ENCODE measurements around the gene GDF2. TPM values are rescaled to one million over a fixed set of nuclear protein-coding genes. Genes with fewer than 3 reads are reported as not detected.

Gene GDF2
- total RNA-seq, 1 experiment from 2014 or later, result not detected

DNA sequence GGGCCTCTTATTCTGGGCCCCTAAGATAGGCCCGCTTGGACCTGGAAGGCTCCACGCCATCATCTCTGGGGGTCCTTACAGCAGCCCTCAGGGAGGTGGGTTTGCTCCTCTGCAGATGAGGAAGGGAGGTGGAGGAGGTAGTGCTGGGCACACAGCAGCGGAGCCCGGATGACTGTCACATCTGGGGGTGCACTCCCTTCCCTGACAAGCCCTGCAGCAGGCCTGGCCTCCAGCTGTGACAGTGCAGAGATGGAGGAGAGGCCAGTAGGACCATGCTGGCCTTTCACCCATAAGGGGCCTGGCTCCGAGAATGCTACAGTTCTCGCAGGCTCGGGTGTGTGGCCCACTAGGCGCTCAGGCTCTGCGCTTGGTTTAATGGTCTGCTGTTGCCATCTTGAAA lies 9.2 kb downstream of the GDF2 start:
- no peak overlapping the region for H3K4me3 ChIP-seq (ENCODE audit: low read depth, low read length, poor library complexity, severe bottlenecking)
- no peaks in the 10 kb centered on the region for H3K36me3 ChIP-seq (ENCODE audit: insufficient read depth, low read length, poor library complexity, severe bottlenecking)
- no peaks in the 10 kb centered on the region for H3K9me3 ChIP-seq (ENCODE audit: low read depth, low read length, poor library complexity, severe bottlenecking)
- H3K4me1 ChIP-seq (ENCODE audit: insufficient read depth, low read length, poor library complexity, severe bottlenecking), result no peaks in the 10 kb centered on the region
- CTCF ChIA-PET, result no interaction called here
- no peak overlapping the region for H3K27ac ChIP-seq (ENCODE audit: low read depth, low read length, poor library complexity, severe bottlenecking)
- BruUV-seq (replicated peaks), result no TSS peak
- TF ChIP-seq EZH2 (IDR thresholded peaks at IDR 0.05; ENCODE audit: borderline replicate concordance, low read depth, low read length, poor library complexity, severe bottlenecking), result no peak
- TF ChIP-seq, protein P1, sequence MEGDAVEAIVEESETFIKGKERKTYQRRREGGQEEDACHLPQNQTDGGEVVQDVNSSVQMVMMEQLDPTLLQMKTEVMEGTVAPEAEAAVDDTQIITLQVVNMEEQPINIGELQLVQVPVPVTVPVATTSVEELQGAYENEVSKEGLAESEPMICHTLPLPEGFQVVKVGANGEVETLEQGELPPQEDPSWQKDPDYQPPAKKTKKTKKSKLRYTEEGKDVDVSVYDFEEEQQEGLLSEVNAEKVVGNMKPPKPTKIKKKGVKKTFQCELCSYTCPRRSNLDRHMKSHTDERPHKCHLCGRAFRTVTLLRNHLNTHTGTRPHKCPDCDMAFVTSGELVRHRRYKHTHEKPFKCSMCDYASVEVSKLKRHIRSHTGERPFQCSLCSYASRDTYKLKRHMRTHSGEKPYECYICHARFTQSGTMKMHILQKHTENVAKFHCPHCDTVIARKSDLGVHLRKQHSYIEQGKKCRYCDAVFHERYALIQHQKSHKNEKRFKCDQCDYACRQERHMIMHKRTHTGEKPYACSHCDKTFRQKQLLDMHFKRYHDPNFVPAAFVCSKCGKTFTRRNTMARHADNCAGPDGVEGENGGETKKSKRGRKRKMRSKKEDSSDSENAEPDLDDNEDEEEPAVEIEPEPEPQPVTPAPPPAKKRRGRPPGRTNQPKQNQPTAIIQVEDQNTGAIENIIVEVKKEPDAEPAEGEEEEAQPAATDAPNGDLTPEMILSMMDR (conservative IDR thresholded peaks at IDR 0.05; ENCODE audit: low read depth, low read length), result no peak
- H3K27me3 ChIP-seq (replicated peaks; ENCODE audit: insufficient read depth, low read depth, low read length, poor library complexity), result no peaks in the 10 kb centered on the region
- intact Hi-C loops (cut with micrococcal nuclease; ENCODE audit: unreplicated experiment), result no loop called here
- POLR2A ChIA-PET (ENCODE audit: low non-redundant PET), result no interaction called here
- no peak for DNase-seq (ENCODE audit: low spot score)

DNA sequence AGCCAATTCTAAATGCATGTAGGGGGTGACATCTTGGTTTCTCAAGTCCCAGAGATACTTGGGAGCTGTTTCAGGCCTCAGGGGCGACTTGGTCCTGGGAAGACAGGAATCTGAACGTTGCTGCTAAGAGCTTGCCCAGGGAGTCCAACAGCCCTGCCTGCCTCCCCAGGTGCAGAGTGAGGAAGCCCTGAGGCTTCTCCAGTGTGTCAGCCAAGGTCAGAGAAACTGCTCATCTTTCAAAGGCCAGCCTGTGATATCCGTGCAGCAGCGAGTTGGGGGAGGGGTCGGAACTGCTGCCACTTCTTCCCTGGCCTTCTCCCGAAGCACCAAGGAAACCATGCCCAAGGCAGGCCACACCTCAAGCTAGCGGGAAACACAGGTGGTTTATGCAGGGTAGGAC lies 9.7 kb downstream of the GDF2 start:
- H3K36me3 ChIP-seq (ENCODE audit: insufficient read depth, low read length, poor library complexity, severe bottlenecking), result no peaks in the 10 kb centered on the region
- DNase-seq (ENCODE audit: low spot score), result no peak
- no TSS peak for BruUV-seq (replicated peaks)
- intact Hi-C loops (cut with micrococcal nuclease; ENCODE audit: unreplicated experiment), result no loop called here
- no peaks in the 10 kb centered on the region for H3K9me3 ChIP-seq (ENCODE audit: low read depth, low read length, poor library complexity, severe bottlenecking)
- CTCF ChIA-PET, result no interaction called here
- no peak overlapping the region for H3K4me3 ChIP-seq (ENCODE audit: low read depth, low read length, poor library complexity, severe bottlenecking)
- no peak overlapping the region for H3K27ac ChIP-seq (ENCODE audit: low read depth, low read length, poor library complexity, severe bottlenecking)
- H3K4me1 ChIP-seq (ENCODE audit: insufficient read depth, low read length, poor library complexity, severe bottlenecking), result no peaks in the 10 kb centered on the region
- TF ChIP-seq, protein P1 (conservative IDR thresholded peaks at IDR 0.05; ENCODE audit: low read depth, low read length), result no peak
- no peak for TF ChIP-seq EZH2 (IDR thresholded peaks at IDR 0.05; ENCODE audit: borderline replicate concordance, low read depth, low read length, poor library complexity, severe bottlenecking)
- POLR2A ChIA-PET (ENCODE audit: low non-redundant PET), result no interaction called here
- no peaks in the 10 kb centered on the region for H3K27me3 ChIP-seq (replicated peaks; ENCODE audit: insufficient read depth, low read depth, low read length, poor library complexity)

DNA sequence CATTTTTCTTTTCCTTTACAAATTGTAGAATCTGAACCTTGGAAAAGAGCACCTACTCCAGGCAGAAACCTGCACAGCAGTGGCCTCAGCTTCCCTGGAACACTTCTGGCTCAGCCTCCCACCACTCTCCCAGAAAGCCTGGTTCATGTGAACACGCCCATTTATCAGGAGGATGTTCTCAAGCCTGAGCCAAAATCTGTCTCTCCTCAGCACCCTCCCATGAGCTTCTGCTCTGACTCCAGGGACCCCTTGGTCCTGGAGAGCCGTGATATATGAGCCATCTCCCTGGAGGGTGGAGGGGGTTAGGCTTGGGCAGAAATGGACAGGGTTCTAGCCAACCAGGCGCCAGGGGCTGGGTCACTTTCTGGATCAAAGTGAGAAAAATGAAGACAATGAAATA lies 10.1 kb downstream of the GDF2 start:
- ChIA-PET CTCF (no interaction called here), POLR2A (ENCODE audit: low non-redundant PET) (no interaction called here)
- intact Hi-C loops (cut with micrococcal nuclease; ENCODE audit: unreplicated experiment), result no loop called here
- H3K4me1 ChIP-seq (ENCODE audit: insufficient read depth, low read length, poor library complexity, severe bottlenecking), result no peaks in the 10 kb centered on the region
- no peaks in the 10 kb centered on the region for H3K27me3 ChIP-seq (replicated peaks; ENCODE audit: insufficient read depth, low read depth, low read length, poor library complexity)
- DNase-seq (ENCODE audit: low spot score), result no peak
- no peaks in the 10 kb centered on the region for H3K9me3 ChIP-seq (ENCODE audit: low read depth, low read length, poor library complexity, severe bottlenecking)
- no peak overlapping the region for H3K4me3 ChIP-seq (ENCODE audit: low read depth, low read length, poor library complexity, severe bottlenecking)
- no TSS peak for BruUV-seq (replicated peaks)
- no peak overlapping the region for H3K27ac ChIP-seq (ENCODE audit: low read depth, low read length, poor library complexity, severe bottlenecking)
- H3K36me3 ChIP-seq (ENCODE audit: insufficient read depth, low read length, poor library complexity, severe bottlenecking), result no peaks in the 10 kb centered on the region
- no peak for TF ChIP-seq EZH2 (IDR thresholded peaks at IDR 0.05; ENCODE audit: borderline replicate concordance, low read depth, low read length, poor library complexity, severe bottlenecking)
- TF ChIP-seq, protein P1 (conservative IDR thresholded peaks at IDR 0.05; ENCODE audit: low read depth, low read length), result no peak
